ENCODE data around the gene DAP. TPM values are rescaled to one million over a fixed set of nuclear protein-coding genes. Genes with fewer than 3 reads are reported as not detected.
A peak's percentile ranks its signal among the peaks of the same experiment; 100 is the strongest.

The DAP gene
- total RNA-seq, 1 experiment from 2014 or later = 77.6 TPM

GRCh38 chr5:10695055-10695649, 65.9 kb downstream of the DAP start:
- H3K4me3 Mint-ChIP-seq (ENCODE audit: unreplicated experiment) = no peak overlapping the region
- Histone ChIP-seq H3K4me3 (ENCODE audit: low read depth, low read length) (no peak overlapping the region), H3K9me3 (no peaks in the 10 kb centered on the region), H3K4me1 (peaks cover 16% of the 10 kb centered on the region; the same call in 1 of the 2 replicates), H3K36me3 (ENCODE audit: control insufficient read depth, insufficient read depth, low read length) (no peaks in the 10 kb centered on the region), H3K27me3 (replicated peaks; ENCODE audit: control insufficient read depth, insufficient read depth, low read length) (no peaks in the 10 kb centered on the region)
- H3K9me3 Mint-ChIP-seq (ENCODE audit: unreplicated experiment) = no peaks in the 10 kb centered on the region
- DNase-seq = peak; percentile 53 to 63
- H3K27ac Mint-ChIP-seq (ENCODE audit: unreplicated experiment) = no peak overlapping the region
- ChIA-PET CTCF (interaction anchor here (1.0 kb wide), 1 partner anchor 415 kb away, joined by 3 read pairs; no protein-coding TSS in a partner anchor), POLR2A (no interaction called here)
- H3K27me3 Mint-ChIP-seq (ENCODE audit: insufficient read depth, unreplicated experiment) = no peaks in the 10 kb centered on the region
- H3K36me3 Mint-ChIP-seq (ENCODE audit: insufficient read depth, unreplicated experiment) = peaks cover 7% of the 10 kb centered on the region
- peaks cover 14% of the 10 kb centered on the region for H3K4me1 Mint-ChIP-seq (ENCODE audit: low read depth, unreplicated experiment)
- TF ChIP-seq CTCF (IDR thresholded peaks at IDR 0.05; ENCODE audit: insufficient read depth in 1 of 2, low read depth in 1 of 2, low read length in 1 of 2, severe bottlenecking in 1 of 2, unreplicated experiment in 1 of 2) = peak; percentile 62 to 67
- BruUV-seq (replicated peaks) = no TSS peak
- intact Hi-C loops (cut with micrococcal nuclease; ENCODE audit: unreplicated experiment) = loop anchor here (1.0 to 5.0 kb wide), 3 partner anchors 107 to 487 kb away; no protein-coding TSS in a partner anchor

DNA sequence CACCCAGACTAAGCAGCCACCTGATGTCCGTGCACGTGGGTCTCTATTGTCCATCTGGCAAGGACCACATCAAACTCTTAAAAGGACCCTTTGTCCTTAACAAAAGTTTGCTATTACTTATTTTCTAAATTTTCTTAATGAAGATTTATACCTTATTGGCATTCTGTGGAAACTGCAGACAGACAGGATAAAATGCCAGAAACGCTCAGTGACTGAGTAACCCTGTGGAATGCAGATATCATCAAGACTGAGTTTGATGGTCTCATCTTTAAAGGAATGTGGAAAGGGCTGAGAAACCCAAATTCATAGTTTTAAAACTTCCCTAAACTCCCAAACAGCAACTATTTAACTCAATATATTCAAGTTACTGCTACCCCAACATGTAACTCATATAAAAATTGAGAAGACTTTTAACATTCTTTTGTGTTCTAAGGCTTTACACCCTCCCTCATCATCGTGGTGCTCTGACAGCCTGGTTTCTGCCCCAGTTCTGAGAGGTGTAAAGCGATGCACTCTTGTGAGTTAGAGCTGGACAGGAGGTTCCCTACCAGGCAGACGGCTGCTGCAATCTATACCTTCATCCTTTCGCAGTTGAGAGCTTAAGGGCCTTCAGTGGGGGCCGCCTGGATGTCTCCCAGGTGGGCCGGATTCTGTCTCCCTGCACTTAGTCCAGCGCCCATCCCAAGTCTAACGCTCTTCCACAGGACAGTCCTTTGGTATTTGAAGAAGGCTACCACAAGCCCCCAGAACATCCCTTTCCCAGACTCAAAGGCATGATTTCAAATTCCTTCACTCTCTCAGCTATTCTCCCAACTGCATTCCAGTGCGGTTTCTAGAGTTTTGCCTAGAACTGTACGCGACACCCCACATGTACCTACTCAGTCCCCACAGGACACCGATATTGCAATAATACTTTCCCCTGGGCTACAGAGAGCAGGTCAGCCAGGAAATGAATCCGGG, 68.9 kb downstream of the DAP start:
- H3K27me3 ChIP-seq (replicated peaks; ENCODE audit: control insufficient read depth, insufficient read depth, low read length) = no peaks in the 10 kb centered on the region
- H3K4me3 ChIP-seq (ENCODE audit: low read depth, low read length) = no peak overlapping the region
- intact Hi-C loops (cut with micrococcal nuclease; ENCODE audit: unreplicated experiment) = no loop called here
- no peaks in the 10 kb centered on the region for H3K9me3 Mint-ChIP-seq (ENCODE audit: unreplicated experiment)
- no peaks in the 10 kb centered on the region for H3K36me3 ChIP-seq (ENCODE audit: control insufficient read depth, insufficient read depth, low read length)
- H3K4me3 Mint-ChIP-seq (ENCODE audit: unreplicated experiment) = no peak overlapping the region
- POLR2A ChIA-PET = no interaction called here
- no peaks in the 10 kb centered on the region for H3K27me3 Mint-ChIP-seq (ENCODE audit: insufficient read depth, unreplicated experiment)
- peaks cover 9% of the 10 kb centered on the region for H3K36me3 Mint-ChIP-seq (ENCODE audit: insufficient read depth, unreplicated experiment)
- CTCF ChIA-PET = no interaction called here
- no TSS peak for BruUV-seq (replicated peaks)
- peak overlapping the region; percentile 74 for H3K27ac Mint-ChIP-seq (ENCODE audit: unreplicated experiment)
- DNase-seq = no peak
- no peaks in the 10 kb centered on the region for H3K9me3 ChIP-seq
- peaks cover 15% of the 10 kb centered on the region for H3K4me1 Mint-ChIP-seq (ENCODE audit: low read depth, unreplicated experiment)
- H3K4me1 ChIP-seq = peaks cover 16% of the 10 kb centered on the region; the same call in 1 of the 2 replicates
- TF ChIP-seq CTCF (IDR thresholded peaks at IDR 0.05; ENCODE audit: insufficient read depth in 1 of 2, low read depth in 1 of 2, low read length in 1 of 2, severe bottlenecking in 1 of 2, unreplicated experiment in 1 of 2) = no peak

Measured in Caco-2 (cell line).